Panc1 (cell line): ENCODE measurements around the gene PHIP. TPM values are rescaled to one million over a fixed set of nuclear protein-coding genes. Genes with fewer than 3 reads are reported as not detected.

Experiments used
- ATAC-seq: fragments of 200-7000 bp; cut with Tn5 transposase; 2 replicates; pipeline ENCODE4 v1.9.1; 2020; ENCODE audit warnings: mild to moderate bottlenecking, moderate library complexity
- BruUV-seq: library from RNA; stranded (reverse); fragments of 400-500 nt; replicated peaks from 2 replicates; lab custom pipeline; 2021; lab: Mats Ljungman, UMichigan
- CTCF ChIA-PET: fragments of 300-600 bp; sonication (Branson Sonifier 250); formaldehyde crosslinking; loops from one replicate; lab custom pipeline; 2022; ENCODE audit warnings: antibody characterized with exemption; lab: Charles Lee
- POLR2A ChIA-PET: fragments of 300-600 bp; sonication (Branson Sonifier 250); formaldehyde crosslinking; loops from one replicate; lab custom pipeline; 2022; ENCODE audit warnings: antibody characterized with exemption; lab: Charles Lee
- DNase-seq: peaks from one replicate; pipeline ENCODE4 v3.0.0-alpha.2; 2010; ENCODE audit warnings: low read depth, low spot score
- H3K27ac ChIP-seq: 2 replicates; pipeline ENCODE4 v1.5.1; 2011; ENCODE audit warnings: mild to moderate bottlenecking, low read length, inconsistent platforms
- H3K27me3 ChIP-seq: fragments of 200-500 bp; sonication (Bioruptor generic); 2 replicates; pipeline ENCODE4 v1.6.0; 2014; ENCODE audit warnings: low read length, inconsistent platforms; ENCODE audit not compliant: control insufficient read depth, insufficient read depth
- H3K36me3 ChIP-seq: fragments of 200-500 bp; sonication (Bioruptor generic); 2 replicates; pipeline ENCODE4 v1.5.1; 2014; ENCODE audit warnings: inconsistent platforms, mild to moderate bottlenecking, low read length, moderate library complexity; ENCODE audit not compliant: control insufficient read depth, insufficient read depth
- H3K4me1 ChIP-seq: 2 replicates; pipeline ENCODE4 v1.5.1; 2011; ENCODE audit warnings: inconsistent platforms, mild to moderate bottlenecking, low read length, moderate library complexity; ENCODE audit not compliant: control insufficient read depth, insufficient read depth
- H3K4me3 ChIP-seq, 2 experiments: 2 replicates each; pipeline ENCODE4 v1.5.1; 2011 to 2012; ENCODE audit warnings: low read depth in 2 of 2, low read length in 2 of 2, mild to moderate bottlenecking in 2 of 2, inconsistent platforms in 1 of 2, moderate library complexity in 1 of 2
- H3K9me3 ChIP-seq: fragments of 200-500 bp; sonication (Bioruptor generic); 2 replicates; pipeline ENCODE4 v1.5.1; 2014; ENCODE audit warnings: low read depth, mild to moderate bottlenecking, inconsistent platforms, low read length, moderate library complexity; ENCODE audit not compliant: control insufficient read depth, insufficient read depth
- POLR2AphosphoS5 ChIP-seq: IDR thresholded peaks from 2 replicates; pipeline ENCODE4 v1.6.1; 2012; ENCODE audit warnings: mild to moderate bottlenecking, low read depth, low read length, moderate library complexity
- SIN3A ChIP-seq: IDR thresholded peaks from 2 replicates; pipeline ENCODE4 v1.6.1; 2012; ENCODE audit warnings: low read depth, mild to moderate bottlenecking, low read length, moderate library complexity, borderline replicate concordance; ENCODE audit not compliant: insufficient read depth
- TCF7L2 ChIP-seq: IDR thresholded peaks from 2 replicates; pipeline ENCODE4 v1.6.1; 2011; ENCODE audit warnings: mild to moderate bottlenecking, low read depth, low read length, inconsistent platforms
- in situ Hi-C: cut with HindIII; loops from 2 replicates; pipeline ENCODE4 v1.10.0; 2016; ENCODE audit warnings: low sequenced_read_pairs, low pct_unique_long_range_greater_than_20kb
- intact Hi-C: fragments of 100-400 bp; cut with micrococcal nuclease; formaldehyde crosslinking; loops from one replicate; pipeline ENCODE4 v1.10.0; 2022; ENCODE audit not compliant: unreplicated experiment
- total RNA-seq: library from RNA; stranded (reverse); gene quantifications from one replicate; pipeline ENCODE4 v1.2.1, GENCODE V29; 2021; ENCODE audit not compliant: unreplicated experiment
- TF ChIP-seq, protein P1 (sequence below): fragments of 450-650 bp; IDR thresholded peaks from 2 replicates; pipeline ENCODE4 v1.5.1; 2017; ENCODE audit warnings: mild to moderate bottlenecking
- TF ChIP-seq, protein P2 (sequence below), 2 experiments: IDR thresholded peaks; 2 replicates each; pipeline ENCODE4 v1.6.1; 2011 to 2012; ENCODE audit warnings: low read depth in 2 of 2, control low read depth in 1 of 2, low read length in 1 of 2, mild to moderate bottlenecking in 1 of 2, moderate library complexity in 1 of 2; ENCODE audit not compliant: insufficient read depth in 1 of 2

PHIP gene
- total RNA-seq, 1 experiment from 2014 or later, result 28.0 TPM

DNA sequence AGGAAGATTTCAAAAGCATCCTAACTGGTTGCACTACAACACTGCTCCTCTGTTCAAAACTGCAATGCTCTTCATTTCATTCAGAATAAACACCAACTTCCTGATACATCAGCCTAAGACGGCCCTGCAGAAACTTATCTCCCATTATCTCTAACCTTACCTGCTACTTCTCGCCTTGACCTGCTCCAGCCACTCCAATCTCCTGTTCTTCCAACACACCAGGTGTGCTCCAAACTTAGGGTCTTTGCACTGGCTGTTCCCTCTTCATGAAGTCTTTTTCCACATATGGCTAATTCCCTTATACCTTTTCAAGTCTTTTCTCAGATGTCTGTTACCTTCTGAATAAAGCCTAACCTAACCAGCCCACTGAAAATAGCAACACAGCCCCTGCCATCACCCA is 32.1 kb downstream of the PHIP start:
- CTCF ChIA-PET, result no interaction called here
- Histone ChIP-seq H3K9me3 (no peaks in the 10 kb centered on the region), H3K27me3 (no peaks in the 10 kb centered on the region), H3K4me1 (no peaks in the 10 kb centered on the region), H3K27ac (no peak overlapping the region), H3K4me3 (no peak overlapping the region), H3K36me3 (peaks cover 37% of the 10 kb centered on the region)
- ATAC-seq (no peak), DNase-seq (no peak)
- TF ChIP-seq, protein P1, sequence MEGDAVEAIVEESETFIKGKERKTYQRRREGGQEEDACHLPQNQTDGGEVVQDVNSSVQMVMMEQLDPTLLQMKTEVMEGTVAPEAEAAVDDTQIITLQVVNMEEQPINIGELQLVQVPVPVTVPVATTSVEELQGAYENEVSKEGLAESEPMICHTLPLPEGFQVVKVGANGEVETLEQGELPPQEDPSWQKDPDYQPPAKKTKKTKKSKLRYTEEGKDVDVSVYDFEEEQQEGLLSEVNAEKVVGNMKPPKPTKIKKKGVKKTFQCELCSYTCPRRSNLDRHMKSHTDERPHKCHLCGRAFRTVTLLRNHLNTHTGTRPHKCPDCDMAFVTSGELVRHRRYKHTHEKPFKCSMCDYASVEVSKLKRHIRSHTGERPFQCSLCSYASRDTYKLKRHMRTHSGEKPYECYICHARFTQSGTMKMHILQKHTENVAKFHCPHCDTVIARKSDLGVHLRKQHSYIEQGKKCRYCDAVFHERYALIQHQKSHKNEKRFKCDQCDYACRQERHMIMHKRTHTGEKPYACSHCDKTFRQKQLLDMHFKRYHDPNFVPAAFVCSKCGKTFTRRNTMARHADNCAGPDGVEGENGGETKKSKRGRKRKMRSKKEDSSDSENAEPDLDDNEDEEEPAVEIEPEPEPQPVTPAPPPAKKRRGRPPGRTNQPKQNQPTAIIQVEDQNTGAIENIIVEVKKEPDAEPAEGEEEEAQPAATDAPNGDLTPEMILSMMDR, result no peak
- TF ChIP-seq POLR2AphosphoS5, result no peak
- no peak for TF ChIP-seq TCF7L2
- no peak for TF ChIP-seq SIN3A
- TF ChIP-seq, protein P2, sequence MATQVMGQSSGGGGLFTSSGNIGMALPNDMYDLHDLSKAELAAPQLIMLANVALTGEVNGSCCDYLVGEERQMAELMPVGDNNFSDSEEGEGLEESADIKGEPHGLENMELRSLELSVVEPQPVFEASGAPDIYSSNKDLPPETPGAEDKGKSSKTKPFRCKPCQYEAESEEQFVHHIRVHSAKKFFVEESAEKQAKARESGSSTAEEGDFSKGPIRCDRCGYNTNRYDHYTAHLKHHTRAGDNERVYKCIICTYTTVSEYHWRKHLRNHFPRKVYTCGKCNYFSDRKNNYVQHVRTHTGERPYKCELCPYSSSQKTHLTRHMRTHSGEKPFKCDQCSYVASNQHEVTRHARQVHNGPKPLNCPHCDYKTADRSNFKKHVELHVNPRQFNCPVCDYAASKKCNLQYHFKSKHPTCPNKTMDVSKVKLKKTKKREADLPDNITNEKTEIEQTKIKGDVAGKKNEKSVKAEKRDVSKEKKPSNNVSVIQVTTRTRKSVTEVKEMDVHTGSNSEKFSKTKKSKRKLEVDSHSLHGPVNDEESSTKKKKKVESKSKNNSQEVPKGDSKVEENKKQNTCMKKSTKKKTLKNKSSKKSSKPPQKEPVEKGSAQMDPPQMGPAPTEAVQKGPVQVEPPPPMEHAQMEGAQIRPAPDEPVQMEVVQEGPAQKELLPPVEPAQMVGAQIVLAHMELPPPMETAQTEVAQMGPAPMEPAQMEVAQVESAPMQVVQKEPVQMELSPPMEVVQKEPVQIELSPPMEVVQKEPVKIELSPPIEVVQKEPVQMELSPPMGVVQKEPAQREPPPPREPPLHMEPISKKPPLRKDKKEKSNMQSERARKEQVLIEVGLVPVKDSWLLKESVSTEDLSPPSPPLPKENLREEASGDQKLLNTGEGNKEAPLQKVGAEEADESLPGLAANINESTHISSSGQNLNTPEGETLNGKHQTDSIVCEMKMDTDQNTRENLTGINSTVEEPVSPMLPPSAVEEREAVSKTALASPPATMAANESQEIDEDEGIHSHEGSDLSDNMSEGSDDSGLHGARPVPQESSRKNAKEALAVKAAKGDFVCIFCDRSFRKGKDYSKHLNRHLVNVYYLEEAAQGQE (IDR thresholded peaks at IDR 0.05; ENCODE audit: insufficient read depth in 1 of 2, low read depth in 2 of 2, low read length in 1 of 2), result no peak
- intact Hi-C loops, result no loop called here
- in situ Hi-C loops, result no loop called here
- no TSS peak for BruUV-seq
- POLR2A ChIA-PET, result no interaction called here

DNA sequence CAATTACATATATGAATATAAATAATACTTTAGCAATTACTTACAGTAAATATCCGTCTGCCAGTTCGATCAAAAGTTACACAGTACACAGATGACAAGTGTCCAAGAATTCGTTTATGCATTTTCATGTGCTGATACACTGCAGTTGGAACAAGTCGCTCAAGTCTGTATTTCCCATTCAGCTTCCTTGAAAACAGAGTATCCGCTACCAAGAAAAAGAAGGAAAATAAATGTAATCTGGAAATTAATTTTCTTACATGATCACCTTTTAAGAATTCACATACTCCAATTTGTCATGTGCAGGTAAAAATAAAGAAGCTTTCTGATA is 35.3 kb downstream of the PHIP start:
- in situ Hi-C loops (no loop called here), intact Hi-C loops (no loop called here)
- ChIA-PET POLR2A (interaction anchor here (0.5 kb wide), 1 partner anchor 184 kb away, joined by 3 read pairs; no protein-coding TSS in a partner anchor), CTCF (no interaction called here)
- Histone ChIP-seq H3K4me3 (no peak overlapping the region), H3K27me3 (no peaks in the 10 kb centered on the region), H3K4me1 (no peaks in the 10 kb centered on the region), H3K27ac (no peak overlapping the region), H3K9me3 (no peaks in the 10 kb centered on the region), H3K36me3 (peaks cover 36% of the 10 kb centered on the region)
- TF ChIP-seq SIN3A (no peak), TCF7L2 (no peak), POLR2AphosphoS5 (no peak)
- TF ChIP-seq, protein P2 (IDR thresholded peaks at IDR 0.05; ENCODE audit: insufficient read depth in 1 of 2, low read depth in 2 of 2, low read length in 1 of 2), result no peak
- TF ChIP-seq, protein P1, result no peak
- BruUV-seq, result no TSS peak
- ATAC-seq, result no peak
- no peak for DNase-seq
